Calu3 (cell line): ENCODE data around the gene SORCS1. TPM values are rescaled to one million over a fixed set of nuclear protein-coding genes. Genes with fewer than 3 reads are reported as not detected.

Source experiments
- BruUV-seq: library from RNA; stranded (reverse); fragments of 400-500 nt; replicated peaks from 2 replicates; lab custom pipeline; 2021; lab: Mats Ljungman, UMichigan
- CTCF ChIA-PET: fragments of 300-600 bp; sonication (Branson Sonifier 250); formaldehyde crosslinking; loops from one replicate; lab custom pipeline; 2022; ENCODE audit warnings: antibody characterized with exemption; lab: Charles Lee
- DNase-seq: peaks from one replicate; pipeline ENCODE4 v3.0.0; 2022
- H3K27ac Mint-ChIP-seq: one replicate; pipeline ENCODE4 v1.8.0; 2022; ENCODE audit warnings: mixed read lengths; ENCODE audit not compliant: unreplicated experiment
- H3K27me3 Mint-ChIP-seq: one replicate; pipeline ENCODE4 v1.8.0; 2022; ENCODE audit warnings: mixed read lengths; ENCODE audit not compliant: unreplicated experiment
- H3K36me3 Mint-ChIP-seq: one replicate; pipeline ENCODE4 v1.8.0; 2022; ENCODE audit warnings: mild to moderate bottlenecking, moderate library complexity, mixed read lengths; ENCODE audit not compliant: insufficient read depth, unreplicated experiment
- H3K4me1 Mint-ChIP-seq: one replicate; pipeline ENCODE4 v1.8.0; 2022; ENCODE audit warnings: mild to moderate bottlenecking, low read depth, mixed read lengths; ENCODE audit not compliant: unreplicated experiment
- H3K4me3 Mint-ChIP-seq: one replicate; pipeline ENCODE4 v1.8.0; 2022; ENCODE audit warnings: mild to moderate bottlenecking, low read depth, moderate library complexity, mixed read lengths; ENCODE audit not compliant: unreplicated experiment
- H3K9me3 Mint-ChIP-seq: one replicate; pipeline ENCODE4 v1.8.0; 2022; ENCODE audit warnings: low read depth, mixed read lengths; ENCODE audit not compliant: unreplicated experiment
- CTCF ChIP-seq: fragments of 200-600 bp; IDR thresholded peaks from one replicate; pipeline ENCODE4 v1.8.0; 2022; ENCODE audit warnings: antibody characterized with exemption; ENCODE audit not compliant: unreplicated experiment
- intact Hi-C: fragments of 100-400 bp; cut with micrococcal nuclease; formaldehyde crosslinking; loops from one replicate; pipeline ENCODE4 v1.10.0; 2022; ENCODE audit not compliant: unreplicated experiment
- total RNA-seq: library from RNA; stranded (reverse); gene quantifications from 2 replicates; pipeline ENCODE4 v1.2.3, GENCODE V29; 2022

The SORCS1 gene
- total RNA-seq, 1 experiment from 2014 or later, result not detected

GRCh38 chr10:107037192-107038122 is 127.0 kb downstream of the SORCS1 start:
- H3K36me3 Mint-ChIP-seq, result no peaks in the 10 kb centered on the region
- CTCF ChIA-PET, result interaction anchor here (0.6 kb wide), 1 partner anchor 901 kb away, joined by 5 read pairs; no protein-coding TSS in a partner anchor

GRCh38 chr10:107033799-107034422 is 130.6 kb downstream of the SORCS1 start:
- no peak overlapping the region for H3K27ac Mint-ChIP-seq
- H3K4me3 Mint-ChIP-seq, result no peak overlapping the region
- intact Hi-C loops, result no loop called here
- CTCF ChIA-PET, result no interaction called here
- DNase-seq, result no peak
- H3K36me3 Mint-ChIP-seq, result no peaks in the 10 kb centered on the region
- no peak for TF ChIP-seq CTCF
- H3K9me3 Mint-ChIP-seq, result peaks cover 3% of the 10 kb centered on the region
- no peaks in the 10 kb centered on the region for H3K27me3 Mint-ChIP-seq
- no peaks in the 10 kb centered on the region for H3K4me1 Mint-ChIP-seq
- no TSS peak for BruUV-seq

More at GRCh38 chr10:107037192-107038122, 127.0 kb downstream of the SORCS1 start:
- no TSS peak for BruUV-seq
- no peak overlapping the region for H3K4me3 Mint-ChIP-seq
- no peak overlapping the region for H3K27ac Mint-ChIP-seq
- H3K9me3 Mint-ChIP-seq, result no peaks in the 10 kb centered on the region
- H3K27me3 Mint-ChIP-seq, result no peaks in the 10 kb centered on the region
- no peak for DNase-seq
- no peaks in the 10 kb centered on the region for H3K4me1 Mint-ChIP-seq
- intact Hi-C loops, result no loop called here
- no peak for TF ChIP-seq CTCF

GRCh38 chr10:107032700-107033401 is 131.7 kb downstream of the SORCS1 start:
- no peak for DNase-seq
- BruUV-seq, result no TSS peak
- no peak overlapping the region for H3K4me3 Mint-ChIP-seq
- CTCF ChIA-PET, result no interaction called here
- peaks cover 3% of the 10 kb centered on the region for H3K9me3 Mint-ChIP-seq
- intact Hi-C loops, result no loop called here
- no peaks in the 10 kb centered on the region for H3K4me1 Mint-ChIP-seq
- H3K27ac Mint-ChIP-seq, result no peak overlapping the region
- no peak for TF ChIP-seq CTCF
- H3K36me3 Mint-ChIP-seq, result no peaks in the 10 kb centered on the region
- H3K27me3 Mint-ChIP-seq, result no peaks in the 10 kb centered on the region

- H3K27me3 Mint-ChIP-seq, result no peaks in the 10 kb centered on the region
- CTCF ChIA-PET, result no interaction called here
- intact Hi-C loops, result no loop called here
- no peak overlapping the region for H3K27ac Mint-ChIP-seq
- DNase-seq, result no peak
- TF ChIP-seq CTCF, result no peak
- peaks cover 3% of the 10 kb centered on the region for H3K9me3 Mint-ChIP-seq
- no peaks in the 10 kb centered on the region for H3K36me3 Mint-ChIP-seq
- BruUV-seq, result no TSS peak
- H3K4me3 Mint-ChIP-seq, result no peak overlapping the region
- no peaks in the 10 kb centered on the region for H3K4me1 Mint-ChIP-seq
These were observed 132.4 kb downstream of the SORCS1 start for GRCh38 chr10:107031931-107032699.
